ENCODE measurements around the gene TULP4. TPM values are rescaled to one million over a fixed set of nuclear protein-coding genes. Genes with fewer than 3 reads are reported as not detected.
A peak's percentile ranks its signal among the peaks of the same experiment; 100 is the strongest.
"Not testable (repeated sequence)": the region's sequence is repeated elsewhere in the genome, so short reads cannot be mapped to it uniquely, and the experiment has no call there.

The TULP4 gene
- total RNA-seq, 4 donors from 2014 or later: 59.8 to 99.2 (median 88.6) TPM

DNA sequence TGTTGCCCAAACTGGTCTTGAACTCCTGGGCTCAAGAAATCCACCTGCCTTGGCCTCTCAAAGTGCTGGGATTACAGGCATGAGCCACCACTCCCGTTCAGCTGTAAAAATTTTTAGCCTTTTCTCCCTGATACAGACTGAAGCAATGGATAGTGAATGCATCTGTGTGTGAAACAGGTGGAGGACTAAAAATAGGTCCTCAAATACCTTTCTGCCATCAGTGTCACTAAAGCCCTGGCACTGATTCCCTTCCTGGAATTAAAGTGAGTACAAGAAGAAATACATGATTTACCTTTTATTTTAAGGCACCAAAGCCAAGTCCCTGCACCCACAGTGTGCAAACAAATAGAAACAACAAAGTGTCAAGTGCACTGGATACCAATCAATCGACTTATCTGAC is 25.1 kb downstream of the TULP4 start:
- intact Hi-C loops (cut with DNase I; ENCODE audit: low total_unique reads): no loop called here
- ATAC-seq: peak; percentile 85 to 95
- Histone ChIP-seq H3K4me3 (no peak overlapping the region), H3K36me3 (peaks cover 0 to 7% of the 10 kb centered on the region in 2 donors), H3K4me1 (peaks cover 19 to 35% of the 10 kb centered on the region in 2 donors), H3K27ac (peak overlapping the region; percentile 0 to 60 (median 31)), H3K9me3 (no peaks in the 10 kb centered on the region), H3K27me3 (no peaks in the 10 kb centered on the region)
- in situ Hi-C loops (cut with MboI; ENCODE audit: low sequenced_read_pairs in 4 of 4): no loop called here
- DNase-seq: no peak
- TF ChIP-seq POLR2A (IDR thresholded peaks at IDR 0.05): no peak
- TF ChIP-seq, protein P1, sequence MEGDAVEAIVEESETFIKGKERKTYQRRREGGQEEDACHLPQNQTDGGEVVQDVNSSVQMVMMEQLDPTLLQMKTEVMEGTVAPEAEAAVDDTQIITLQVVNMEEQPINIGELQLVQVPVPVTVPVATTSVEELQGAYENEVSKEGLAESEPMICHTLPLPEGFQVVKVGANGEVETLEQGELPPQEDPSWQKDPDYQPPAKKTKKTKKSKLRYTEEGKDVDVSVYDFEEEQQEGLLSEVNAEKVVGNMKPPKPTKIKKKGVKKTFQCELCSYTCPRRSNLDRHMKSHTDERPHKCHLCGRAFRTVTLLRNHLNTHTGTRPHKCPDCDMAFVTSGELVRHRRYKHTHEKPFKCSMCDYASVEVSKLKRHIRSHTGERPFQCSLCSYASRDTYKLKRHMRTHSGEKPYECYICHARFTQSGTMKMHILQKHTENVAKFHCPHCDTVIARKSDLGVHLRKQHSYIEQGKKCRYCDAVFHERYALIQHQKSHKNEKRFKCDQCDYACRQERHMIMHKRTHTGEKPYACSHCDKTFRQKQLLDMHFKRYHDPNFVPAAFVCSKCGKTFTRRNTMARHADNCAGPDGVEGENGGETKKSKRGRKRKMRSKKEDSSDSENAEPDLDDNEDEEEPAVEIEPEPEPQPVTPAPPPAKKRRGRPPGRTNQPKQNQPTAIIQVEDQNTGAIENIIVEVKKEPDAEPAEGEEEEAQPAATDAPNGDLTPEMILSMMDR (IDR thresholded peaks at IDR 0.05 in 4 of 5, conservative IDR thresholded peaks at IDR 0.05 in 1 of 5): no peak

DNA sequence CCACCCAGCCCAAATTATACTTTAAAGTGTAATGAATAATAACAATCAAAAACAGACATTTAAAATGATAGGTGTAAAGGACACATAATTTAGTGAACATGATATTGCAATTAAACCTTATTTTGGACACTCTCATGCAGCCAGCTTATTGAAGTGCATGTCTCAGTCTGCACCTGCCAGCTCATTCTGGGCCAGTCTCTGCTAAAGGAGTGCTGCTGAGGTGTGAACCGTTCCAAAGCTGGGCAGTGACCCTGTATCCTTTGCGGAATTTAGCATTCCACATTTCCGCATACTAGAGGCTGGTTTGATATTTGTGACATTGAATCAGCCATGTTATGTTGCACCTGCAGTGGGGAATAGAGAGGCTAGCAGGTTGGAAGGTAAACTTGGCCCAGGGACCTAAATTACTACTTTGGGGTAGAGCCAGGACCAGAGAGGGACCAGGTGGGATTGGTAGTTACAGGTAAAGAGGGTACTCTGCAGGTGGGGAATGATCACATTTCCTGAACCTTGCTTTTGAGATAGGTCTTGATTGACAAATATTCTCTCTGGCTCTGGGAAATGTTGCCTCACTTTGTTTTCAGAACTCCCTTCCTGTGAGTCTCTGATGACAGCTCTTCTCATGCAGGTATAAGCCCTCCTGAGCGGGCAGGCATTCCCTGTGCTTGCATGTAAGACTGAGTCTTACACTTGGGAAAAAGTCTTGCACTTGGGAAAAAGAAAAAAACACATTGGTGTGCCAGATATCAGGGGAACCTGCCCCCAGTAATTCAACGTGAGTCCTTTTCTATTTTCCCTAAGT is 26.2 kb downstream of the TULP4 start:
- no peak for ATAC-seq
- in situ Hi-C loops (cut with MboI; ENCODE audit: low sequenced_read_pairs in 4 of 4): no loop called here

DNA sequence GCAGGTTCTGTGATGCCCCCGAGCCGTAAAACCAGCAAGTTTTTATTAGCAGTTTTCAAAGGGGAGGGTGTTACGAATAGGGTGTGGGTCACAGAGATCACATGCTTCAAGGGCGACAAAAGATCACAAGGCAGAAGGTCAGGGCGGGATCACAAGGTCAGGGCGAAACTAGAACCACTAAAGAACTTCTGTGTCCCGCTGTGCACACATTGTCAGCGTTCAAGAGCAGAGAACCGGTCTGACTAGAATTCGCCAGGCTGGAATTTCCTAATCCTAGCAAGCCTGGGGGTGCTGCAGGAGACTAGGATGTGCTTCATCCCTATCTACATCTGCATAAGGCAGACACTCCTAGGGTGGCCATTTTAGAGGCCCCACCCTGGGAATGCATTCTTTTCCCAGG is 26.9 kb downstream of the TULP4 start:
- H3K9me3 ChIP-seq; ATAC-seq; intact Hi-C loops (cut with DNase I; ENCODE audit: low total_unique reads); H3K36me3 ChIP-seq; in situ Hi-C loops (cut with MboI; ENCODE audit: low sequenced_read_pairs in 4 of 4); DNase-seq; H3K4me3 ChIP-seq; H3K27me3 ChIP-seq; H3K27ac ChIP-seq: not testable (repeated sequence)
- H3K4me1 ChIP-seq: peaks cover 19 to 35% of the 10 kb centered on the region in 2 donors

More for the DNA sequence above, 26.2 kb downstream of the TULP4 start:
- H3K36me3 ChIP-seq: peaks cover 0 to 4% of the 10 kb centered on the region in 2 donors
- no peak overlapping the region for H3K27ac ChIP-seq
- no peaks in the 10 kb centered on the region for H3K27me3 ChIP-seq
- H3K4me3 ChIP-seq: no peak overlapping the region
- H3K9me3 ChIP-seq: no peaks in the 10 kb centered on the region
- no peak for DNase-seq
- no peak for TF ChIP-seq POLR2A (IDR thresholded peaks at IDR 0.05)
- TF ChIP-seq, protein P1 (IDR thresholded peaks at IDR 0.05 in 4 of 5, conservative IDR thresholded peaks at IDR 0.05 in 1 of 5): no peak
- H3K4me1 ChIP-seq: peaks cover 19 to 35% of the 10 kb centered on the region in 2 donors
- intact Hi-C loops (cut with DNase I; ENCODE audit: low total_unique reads): no loop called here

DNA sequence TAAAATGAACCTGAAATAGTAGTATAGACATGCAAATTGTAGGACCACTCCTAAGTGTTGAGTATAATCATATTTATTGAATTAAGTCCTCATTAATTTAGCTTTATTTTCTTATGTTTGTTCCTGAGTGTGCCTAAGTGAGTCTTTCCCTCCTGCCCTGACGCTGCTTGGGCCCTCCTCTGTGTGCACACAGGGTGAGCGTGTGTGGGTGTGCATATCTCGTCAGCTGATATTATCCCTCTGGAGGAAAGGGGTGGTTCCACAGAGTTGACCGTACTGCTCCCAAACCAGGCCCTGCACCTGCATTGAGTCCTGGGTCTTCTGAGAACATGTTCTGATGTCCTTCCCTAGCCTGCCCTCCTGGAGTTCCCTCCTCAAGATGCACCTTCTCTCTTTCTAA is 28.0 kb downstream of the TULP4 start:
- in situ Hi-C loops (cut with MboI; ENCODE audit: low sequenced_read_pairs in 4 of 4): no loop called here
- Histone ChIP-seq H3K36me3 (no peaks in the 10 kb centered on the region), H3K4me3 (no peak overlapping the region), H3K27ac (no peak overlapping the region), H3K4me1 (peaks cover 19 to 35% of the 10 kb centered on the region in 2 donors), H3K27me3 (no peaks in the 10 kb centered on the region), H3K9me3 (no peaks in the 10 kb centered on the region)
- DNase-seq (no peak), ATAC-seq (no peak)
- intact Hi-C loops (cut with DNase I; ENCODE audit: low total_unique reads): no loop called here
- no peak for TF ChIP-seq POLR2A (IDR thresholded peaks at IDR 0.05)
- TF ChIP-seq, protein P1 (IDR thresholded peaks at IDR 0.05 in 4 of 5, conservative IDR thresholded peaks at IDR 0.05 in 1 of 5): no peak

DNA sequence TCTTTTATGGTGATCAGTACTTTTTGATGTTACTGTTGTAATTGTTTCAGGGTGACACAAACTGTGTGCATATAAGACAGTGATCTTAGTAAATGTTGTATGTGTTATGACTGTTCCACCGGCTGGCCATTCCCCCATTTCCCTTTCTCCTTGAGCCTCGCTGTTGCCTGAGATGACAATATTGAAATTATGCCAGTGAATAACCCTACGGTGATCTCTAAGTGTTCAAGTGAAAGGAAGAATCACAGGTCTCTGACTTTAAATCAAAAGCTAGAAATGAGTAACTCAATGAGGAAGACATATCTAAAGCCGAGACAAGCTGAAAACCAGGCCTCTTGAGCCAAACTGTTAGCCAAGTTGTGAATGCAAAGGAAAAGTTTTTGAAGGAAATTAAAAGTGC is 32.3 kb downstream of the TULP4 start:
- intact Hi-C loops (cut with DNase I; ENCODE audit: low total_unique reads) (no loop called here), in situ Hi-C loops (cut with MboI; ENCODE audit: low sequenced_read_pairs in 4 of 4) (no loop called here)
- DNase-seq (no peak), ATAC-seq (no peak)
- Histone ChIP-seq H3K4me1 (peaks cover 0 to 11% of the 10 kb centered on the region in 2 donors), H3K4me3 (no peak overlapping the region), H3K36me3 (no peaks in the 10 kb centered on the region), H3K27me3 (no peaks in the 10 kb centered on the region), H3K9me3 (no peaks in the 10 kb centered on the region), H3K27ac (no peak overlapping the region)
- TF ChIP-seq, protein P1 (IDR thresholded peaks at IDR 0.05 in 4 of 5, conservative IDR thresholded peaks at IDR 0.05 in 1 of 5): no peak
- TF ChIP-seq POLR2A (IDR thresholded peaks at IDR 0.05): no peak

DNA sequence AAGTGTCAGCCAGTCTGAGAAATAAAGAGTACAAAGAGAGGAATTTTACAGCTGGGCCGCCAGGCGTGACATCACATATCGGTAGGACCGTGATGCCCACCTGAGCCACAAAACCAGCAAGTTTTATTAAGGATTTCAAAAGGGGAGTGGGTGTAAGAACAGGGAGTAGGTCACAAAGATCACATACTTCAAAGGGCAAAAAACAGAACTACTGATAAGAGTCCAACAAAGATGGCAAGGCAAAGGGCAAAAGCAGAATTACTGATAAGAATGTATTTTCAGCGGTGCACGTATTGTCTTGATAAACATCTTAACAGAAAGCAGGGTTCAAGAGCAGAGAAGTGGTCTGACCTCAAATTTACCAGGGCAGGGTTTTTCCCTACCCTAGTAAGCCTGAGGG is 33.2 kb downstream of the TULP4 start:
- DNase-seq; intact Hi-C loops (cut with DNase I; ENCODE audit: low total_unique reads); H3K9me3 ChIP-seq; ATAC-seq; H3K27ac ChIP-seq; H3K27me3 ChIP-seq; in situ Hi-C loops (cut with MboI; ENCODE audit: low sequenced_read_pairs in 4 of 4); H3K4me3 ChIP-seq; H3K36me3 ChIP-seq: not testable (repeated sequence)
- peaks cover 0 to 10% of the 10 kb centered on the region in 2 donors for H3K4me1 ChIP-seq

Measured in gastrocnemius medialis (tissue), 4 donors.